ENCODE measurements around the gene RNF26. TPM values are rescaled to one million over a fixed set of nuclear protein-coding genes. Genes with fewer than 3 reads are reported as not detected.

RNF26 gene
- total and polyA plus RNA-seq, 2 donors (not counting 3 experiments of a cell fraction or from before 2014, with no cell fraction given), result 40.1 to 43.8 TPM

DNA sequence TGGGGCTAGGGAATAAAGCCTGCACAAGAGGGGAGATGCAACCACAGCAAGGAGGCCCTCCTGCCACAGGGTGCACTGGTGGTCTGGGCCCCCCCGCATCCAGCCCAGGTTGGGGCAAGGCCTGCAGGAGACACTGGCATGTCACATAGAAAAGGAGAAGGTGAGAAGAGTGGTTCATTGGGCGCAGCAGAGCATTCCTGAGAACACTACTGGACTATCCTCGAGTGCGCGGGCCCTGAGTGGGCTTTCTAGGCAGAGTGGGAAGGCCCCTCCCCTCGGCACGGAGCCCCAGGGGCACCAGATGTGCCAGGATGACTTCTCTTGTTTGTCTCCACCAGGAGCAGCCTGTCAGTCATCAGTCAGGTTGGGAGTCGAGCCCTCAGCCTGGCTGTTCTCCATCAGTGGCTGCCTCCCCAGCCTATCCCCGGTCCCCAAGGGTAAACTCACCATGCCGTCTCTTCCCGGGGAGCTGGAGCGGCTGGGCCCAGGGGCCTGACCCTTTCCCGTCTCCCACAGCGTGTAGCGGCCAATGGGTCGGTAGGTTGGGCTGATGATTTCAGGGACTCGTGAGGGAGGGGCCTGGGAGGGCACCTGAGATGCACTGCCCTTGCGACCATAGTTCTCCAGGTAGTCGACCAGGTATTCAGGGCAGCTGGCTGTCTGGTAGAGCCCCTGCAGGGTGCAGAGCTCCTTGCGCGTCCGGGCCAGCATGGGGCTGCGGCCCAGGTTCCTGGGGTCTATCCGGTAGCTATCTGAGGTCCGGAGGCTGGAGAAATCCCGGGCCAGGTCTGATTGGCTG lies 38.1 kb downstream of the RNF26 start:
- no peaks in the 10 kb centered on the region for H3K36me3 ChIP-seq (ENCODE audit: control insufficient read depth in 2 of 2, extremely low read depth in 1 of 2, insufficient read depth in 2 of 2, low read length in 2 of 2)
- H3K27me3 ChIP-seq (ENCODE audit: control insufficient read depth in 2 of 2, insufficient read depth in 2 of 2, low read length in 2 of 2), result no peaks in the 10 kb centered on the region
- no peak overlapping the region for H3K4me3 ChIP-seq (replicated peaks in 1 of 3; ENCODE audit: insufficient read depth in 1 of 3, low read depth in 1 of 3, low read length in 3 of 3)
- no peaks in the 10 kb centered on the region for H3K9me1 ChIP-seq (replicated peaks; ENCODE audit: control insufficient read depth, extremely low read depth, insufficient read depth, low read length)
- BruUV-seq (replicated peaks), result no TSS peak
- ChIA-PET POLR2A (interaction anchor here (1.0 kb wide), 1 partner anchor 31 kb away, joined by 12 read pairs; the partner anchor contains the start of gene C1QTNF5), CTCF (interaction anchor here (1.0 to 11.7 kb wide), 9 partner anchors 8 to 102 kb away, joined by 3 to 154 read pairs (median 10); partner anchors contain the start of genes C1QTNF5 and USP2)
- TF ChIP-seq POLR2A (IDR thresholded peaks at IDR 0.05; ENCODE audit: low read depth, low read length) (no peak), FOS (IDR thresholded peaks at IDR 0.05; ENCODE audit: borderline replicate concordance, insufficient read depth, low read length) (no peak), MYC (IDR thresholded peaks at IDR 0.05; ENCODE audit: low read depth, low read length) (no peak), POLR2AphosphoS5 (IDR thresholded peaks at IDR 0.05; ENCODE audit: insufficient read depth, low read depth, low read length) (no peak), EZH2 (IDR thresholded peaks at IDR 0.05; ENCODE audit: borderline replicate concordance, low read depth, low read length, severe bottlenecking) (no peak), MAX (IDR thresholded peaks at IDR 0.05; ENCODE audit: insufficient read depth, insufficient read length) (no peak), GATA2 (IDR thresholded peaks at IDR 0.05; ENCODE audit: insufficient read depth, insufficient read length, low read depth, low read length) (no peak), JUN (IDR thresholded peaks at IDR 0.05; ENCODE audit: borderline replicate concordance, insufficient read depth, insufficient read length, low read depth) (no peak)
- TF ChIP-seq, protein P1, sequence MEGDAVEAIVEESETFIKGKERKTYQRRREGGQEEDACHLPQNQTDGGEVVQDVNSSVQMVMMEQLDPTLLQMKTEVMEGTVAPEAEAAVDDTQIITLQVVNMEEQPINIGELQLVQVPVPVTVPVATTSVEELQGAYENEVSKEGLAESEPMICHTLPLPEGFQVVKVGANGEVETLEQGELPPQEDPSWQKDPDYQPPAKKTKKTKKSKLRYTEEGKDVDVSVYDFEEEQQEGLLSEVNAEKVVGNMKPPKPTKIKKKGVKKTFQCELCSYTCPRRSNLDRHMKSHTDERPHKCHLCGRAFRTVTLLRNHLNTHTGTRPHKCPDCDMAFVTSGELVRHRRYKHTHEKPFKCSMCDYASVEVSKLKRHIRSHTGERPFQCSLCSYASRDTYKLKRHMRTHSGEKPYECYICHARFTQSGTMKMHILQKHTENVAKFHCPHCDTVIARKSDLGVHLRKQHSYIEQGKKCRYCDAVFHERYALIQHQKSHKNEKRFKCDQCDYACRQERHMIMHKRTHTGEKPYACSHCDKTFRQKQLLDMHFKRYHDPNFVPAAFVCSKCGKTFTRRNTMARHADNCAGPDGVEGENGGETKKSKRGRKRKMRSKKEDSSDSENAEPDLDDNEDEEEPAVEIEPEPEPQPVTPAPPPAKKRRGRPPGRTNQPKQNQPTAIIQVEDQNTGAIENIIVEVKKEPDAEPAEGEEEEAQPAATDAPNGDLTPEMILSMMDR (IDR thresholded peaks at IDR 0.05; ENCODE audit: extremely low read depth in 1 of 2, insufficient read depth in 1 of 2, low read depth in 1 of 2, low read length in 2 of 2), result no peak
- intact Hi-C loops (cut with micrococcal nuclease) (loop anchor here (5.0 kb wide), 1 partner anchor 165 kb away; the partner anchor contains the start of gene CBL), dilution Hi-C loops (cut with MboI; ENCODE audit: extremely low pct_ligation_motif_present, low sequenced_read_pairs) (no loop called here)
- no peaks in the 10 kb centered on the region for H4K20me1 ChIP-seq (replicated peaks; ENCODE audit: control insufficient read depth, extremely low read depth, insufficient read depth, low read length)
- FAIRE-seq, result no peak
- no peaks in the 10 kb centered on the region for H3K4me1 ChIP-seq (ENCODE audit: control insufficient read depth, extremely low read depth, insufficient read depth, low read length)
- no peak overlapping the region for H3K9ac ChIP-seq (replicated peaks; ENCODE audit: extremely low read depth, insufficient read depth, low read length)
- no peak for DNase-seq (ENCODE audit: low read depth, low spot score)
- H3K27ac ChIP-seq (ENCODE audit: insufficient read depth, low read depth, low read length), result no peak overlapping the region
- no peak overlapping the region for H3K4me2 ChIP-seq (ENCODE audit: insufficient read depth, low read length)
- no peaks in the 10 kb centered on the region for H3K9me3 ChIP-seq (replicated peaks; ENCODE audit: control insufficient read depth, insufficient read depth, low read length)
- no peaks in the 10 kb centered on the region for H3K79me2 ChIP-seq (ENCODE audit: control insufficient read depth, insufficient read depth, low read length)
- no peak overlapping the region for H2AFZ ChIP-seq (ENCODE audit: low read depth, low read length)
